GM19467 (cell line): Measurements from ENCODE around the gene ANKRD44.

Experiments
- ATAC-seq: cut with Tn5 transposase; IDR thresholded peaks from one replicate; pipeline ENCODE4 v1.9.1; 2021; ENCODE audit warnings: mild to moderate bottlenecking, moderate library complexity; ENCODE audit not compliant: unreplicated experiment

ANKRD44 gene

DNA sequence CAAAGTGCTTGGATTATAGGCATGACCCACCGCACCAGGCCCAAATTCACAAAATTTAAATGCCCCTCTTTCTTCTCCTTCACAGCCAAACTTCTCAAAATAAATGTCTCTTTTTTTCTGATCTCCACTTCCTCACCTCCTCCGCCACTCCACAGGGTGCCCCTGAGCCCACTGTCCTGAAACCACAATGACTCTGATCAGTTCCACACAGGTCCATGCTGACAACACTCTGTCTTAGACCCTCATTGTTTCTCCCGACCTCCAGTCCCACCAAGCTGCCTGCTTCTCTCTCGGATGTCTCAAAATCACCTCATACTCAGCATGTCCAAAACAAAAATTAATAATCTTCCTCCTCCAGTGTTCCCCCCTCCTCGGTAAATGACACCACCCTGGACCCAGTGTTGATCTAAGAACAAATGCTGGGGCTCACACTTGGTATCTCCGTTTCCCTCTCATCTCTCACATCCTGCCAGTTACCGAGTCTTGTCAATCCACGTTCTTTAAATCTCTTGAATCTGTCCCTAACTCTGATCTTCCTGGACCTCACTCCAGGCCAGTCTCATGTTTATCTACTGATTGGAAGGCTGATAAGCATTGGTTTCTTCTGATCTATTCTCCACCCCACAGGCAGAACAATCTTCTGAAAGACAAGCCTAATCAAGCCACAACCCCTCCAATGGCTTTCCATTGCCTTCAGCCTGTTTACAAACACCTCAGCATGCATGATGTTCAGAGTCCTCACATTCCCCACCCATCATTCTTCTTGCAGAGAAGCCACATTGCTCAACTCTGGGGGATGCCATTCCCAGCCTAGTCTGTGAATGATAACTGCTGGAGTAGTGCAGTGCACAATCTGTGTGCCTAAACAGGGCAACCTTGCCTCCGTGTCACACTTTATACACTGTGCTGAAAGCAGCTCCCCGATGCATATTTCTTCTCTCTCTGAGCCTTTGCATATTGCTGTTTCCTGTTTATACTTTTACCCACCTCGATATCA, 12.4 kb upstream of the ANKRD44 start:
- peak; percentile 45 for ATAC-seq

- no peak for ATAC-seq
Measured at GRCh38 chr2:197322143-197322542, 11.6 kb upstream of the ANKRD44 start.

DNA sequence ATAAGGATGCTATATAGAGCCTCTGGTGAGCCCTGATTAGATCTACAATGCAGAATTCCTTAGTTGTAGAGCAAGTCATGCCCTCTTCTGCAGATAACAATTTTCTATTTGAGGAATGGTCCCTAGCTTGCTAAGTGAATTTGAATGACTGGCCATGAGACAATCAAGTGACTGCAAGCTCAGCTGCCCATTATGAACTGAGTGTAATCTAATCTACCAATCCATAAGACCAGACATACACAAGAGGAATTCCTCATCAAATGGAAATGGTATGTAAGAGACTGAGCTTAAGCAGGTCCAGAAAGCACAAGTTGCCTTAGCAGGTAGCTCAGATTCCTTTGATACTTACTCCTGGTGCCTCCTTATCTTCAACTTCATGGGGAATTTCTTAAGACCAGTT, 4.8 kb upstream of the ANKRD44 start:
- no peak for ATAC-seq

GRCh38 chr2:197312186-197312585, 1.6 kb upstream of the ANKRD44 start:
- ATAC-seq: no peak

GRCh38 chr2:197311421-197312033, 947 bp upstream of the ANKRD44 start:
- ATAC-seq: no peak

- no peak for ATAC-seq
Measured at GRCh38 chr2:197310987-197311420, 424 bp upstream of the ANKRD44 start.

DNA sequence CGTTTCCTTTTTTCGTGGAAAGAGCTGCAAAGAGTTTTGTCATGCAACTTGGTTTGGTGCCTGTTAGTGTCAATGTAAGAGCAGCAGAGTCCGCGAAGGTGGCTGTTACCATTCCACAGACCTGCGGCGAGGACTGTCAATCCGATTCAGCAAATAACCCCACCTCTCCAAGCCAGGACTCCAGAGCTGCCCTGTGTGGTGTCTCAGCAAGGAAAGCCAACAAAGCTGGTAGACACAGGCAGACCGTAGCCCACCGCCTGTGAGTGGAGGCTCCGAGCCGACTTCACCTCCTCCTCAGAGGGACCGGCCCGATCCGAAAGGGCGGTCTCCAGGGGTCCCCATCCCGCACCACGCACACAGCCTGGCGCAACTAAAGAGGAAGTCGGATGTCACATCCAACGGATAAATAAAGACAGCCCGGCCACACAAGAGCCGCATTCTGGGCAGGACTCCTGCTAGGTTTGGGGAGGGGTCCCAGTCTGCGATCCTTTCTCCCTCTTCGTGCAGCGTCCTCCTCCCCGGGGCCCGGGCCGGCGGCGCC, 819 bp downstream of the ANKRD44 start:
- peak; percentile 3 for ATAC-seq

DNA sequence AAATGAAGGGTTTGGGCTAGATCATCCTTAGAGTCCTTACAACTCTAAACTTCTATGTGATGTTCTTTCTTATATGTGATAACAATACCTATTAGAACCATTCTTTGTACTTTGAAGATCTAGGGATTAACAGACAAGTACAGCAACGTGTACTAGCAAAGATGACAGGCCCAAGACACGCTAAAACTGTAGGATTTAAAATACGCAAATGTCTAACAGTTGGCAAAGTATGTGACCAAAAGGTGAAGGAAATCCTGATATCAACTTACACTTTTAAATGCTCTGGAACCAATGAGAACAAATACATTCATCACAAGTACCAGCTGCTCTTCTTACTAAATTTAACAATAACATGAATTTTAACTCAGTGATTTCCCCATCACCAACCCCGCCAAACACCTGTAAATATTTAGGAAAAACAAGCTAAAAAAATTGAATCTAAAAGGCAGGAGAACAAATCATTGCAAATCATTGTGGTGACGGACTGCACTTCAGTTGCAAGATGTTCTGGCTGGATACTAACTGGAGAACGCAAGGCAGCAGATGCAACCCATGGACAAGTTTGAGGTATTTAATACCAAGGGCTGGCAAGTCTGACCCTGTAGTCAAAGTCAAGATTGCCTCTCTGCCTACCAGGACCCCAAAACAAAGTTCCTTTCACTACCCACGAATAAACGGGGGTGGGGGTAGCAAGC, 1.4 kb downstream of the ANKRD44 start:
- ATAC-seq: no peak

GRCh38 chr2:197308585-197308984, 2.0 kb downstream of the ANKRD44 start:
- no peak for ATAC-seq

DNA sequence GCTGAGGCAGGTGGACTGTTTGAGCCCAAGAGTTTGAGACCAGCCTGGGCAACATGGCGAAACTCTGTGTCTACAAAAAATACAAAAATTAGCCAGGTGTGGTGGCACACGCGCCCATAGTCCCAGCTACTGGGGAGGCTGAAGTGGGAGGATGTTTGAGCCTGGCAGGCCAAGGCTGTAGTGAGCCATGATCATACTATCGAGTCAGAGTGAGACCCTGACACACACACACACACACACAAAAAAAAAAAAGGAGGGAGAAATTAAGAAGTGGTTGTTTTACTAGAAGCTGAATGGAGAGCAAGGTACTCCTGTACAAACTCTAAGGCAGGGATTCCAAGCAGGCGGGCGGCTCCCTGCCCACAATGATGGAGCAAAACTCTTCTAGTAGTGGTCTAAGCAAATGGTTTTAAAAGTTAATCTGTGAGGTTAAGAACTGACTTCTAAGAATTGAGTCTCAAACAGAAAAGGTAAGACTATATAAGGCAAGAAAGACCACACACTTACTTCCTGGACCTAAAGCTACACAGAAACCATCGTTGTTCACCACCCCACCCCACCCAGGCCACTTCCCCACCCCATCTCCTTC, 2.6 kb downstream of the ANKRD44 start:
- no peak for ATAC-seq

- no peak for ATAC-seq
Measured at GRCh38 chr2:197307236-197307932, 3.2 kb downstream of the ANKRD44 start.

- no peak for ATAC-seq
Measured at GRCh38 chr2:197306696-197307040, 3.9 kb downstream of the ANKRD44 start.

DNA sequence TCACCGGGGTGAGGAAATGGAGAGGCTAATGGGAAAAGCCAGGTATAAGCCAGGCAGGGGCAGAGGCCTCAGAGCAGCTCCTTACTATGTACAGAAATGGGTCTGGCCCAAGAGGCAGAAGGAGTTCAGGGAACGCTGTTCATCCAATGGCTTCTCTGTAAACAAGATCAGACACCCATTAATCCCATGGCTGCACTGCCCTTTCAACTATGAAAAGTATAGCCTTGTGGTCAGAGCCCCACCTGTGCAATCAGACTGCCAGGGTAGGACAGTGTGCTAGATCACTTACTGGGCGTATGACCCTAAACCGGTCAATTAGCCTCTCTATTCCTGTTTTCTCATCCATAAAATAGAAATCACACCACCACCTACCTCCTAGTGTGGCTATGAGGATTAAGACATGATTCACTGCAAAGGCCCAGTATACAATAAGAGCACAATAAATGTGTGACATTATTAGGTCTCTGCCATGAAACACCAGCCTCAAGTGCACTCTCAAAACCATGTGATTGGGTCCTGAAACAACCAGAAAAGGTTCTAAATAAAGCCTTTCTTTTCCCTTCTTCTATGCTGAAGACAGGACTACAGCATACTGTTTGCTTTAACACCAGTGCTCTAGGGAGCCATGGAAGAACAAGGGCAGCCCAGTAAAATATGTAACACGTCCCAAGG, 4.4 kb downstream of the ANKRD44 start:
- no peak for ATAC-seq

DNA sequence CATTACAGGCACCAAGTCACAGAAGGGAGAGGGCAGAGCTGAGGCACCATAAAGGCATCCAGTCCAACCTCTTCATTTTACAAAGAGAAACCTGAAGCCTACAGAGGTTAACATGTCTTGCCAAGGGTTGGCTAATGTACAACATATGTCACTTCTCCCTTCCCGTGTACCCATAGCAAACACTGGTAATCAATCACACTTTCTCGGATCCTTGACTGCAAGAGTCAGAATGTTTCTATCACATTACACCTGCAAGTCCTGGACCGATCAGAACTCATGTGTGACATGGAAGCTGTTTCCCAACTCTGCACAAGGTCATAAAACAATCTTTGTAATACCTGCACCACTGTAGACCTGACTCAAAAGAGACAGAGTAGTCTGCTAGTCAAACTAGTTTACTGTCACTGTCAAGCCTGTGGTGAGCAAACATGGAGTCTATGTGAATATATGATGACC, 6.0 kb downstream of the ANKRD44 start:
- no peak for ATAC-seq

- ATAC-seq: no peak
Measured at GRCh38 chr2:197300139-197300538, 10.4 kb downstream of the ANKRD44 start.

DNA sequence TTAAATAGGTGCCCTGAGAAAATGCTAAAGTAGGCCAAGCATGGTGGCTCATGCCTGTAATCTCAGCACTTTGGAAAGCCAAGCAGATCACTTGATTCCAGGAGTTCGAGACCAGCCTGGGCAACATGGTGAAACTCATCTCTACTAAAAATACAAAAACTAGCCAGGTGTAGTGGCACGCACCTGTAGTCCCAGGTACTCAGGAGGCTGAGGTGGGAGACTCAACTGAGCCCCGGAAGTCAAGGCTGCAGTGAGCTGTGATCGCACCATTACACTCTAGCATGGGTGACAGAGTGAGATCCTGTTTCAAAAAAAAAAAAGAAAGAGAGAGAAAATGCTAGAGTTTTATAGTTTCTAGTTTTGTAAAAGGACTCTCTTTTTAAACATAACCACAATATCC, 12.0 kb downstream of the ANKRD44 start:
- ATAC-seq: no peak

DNA sequence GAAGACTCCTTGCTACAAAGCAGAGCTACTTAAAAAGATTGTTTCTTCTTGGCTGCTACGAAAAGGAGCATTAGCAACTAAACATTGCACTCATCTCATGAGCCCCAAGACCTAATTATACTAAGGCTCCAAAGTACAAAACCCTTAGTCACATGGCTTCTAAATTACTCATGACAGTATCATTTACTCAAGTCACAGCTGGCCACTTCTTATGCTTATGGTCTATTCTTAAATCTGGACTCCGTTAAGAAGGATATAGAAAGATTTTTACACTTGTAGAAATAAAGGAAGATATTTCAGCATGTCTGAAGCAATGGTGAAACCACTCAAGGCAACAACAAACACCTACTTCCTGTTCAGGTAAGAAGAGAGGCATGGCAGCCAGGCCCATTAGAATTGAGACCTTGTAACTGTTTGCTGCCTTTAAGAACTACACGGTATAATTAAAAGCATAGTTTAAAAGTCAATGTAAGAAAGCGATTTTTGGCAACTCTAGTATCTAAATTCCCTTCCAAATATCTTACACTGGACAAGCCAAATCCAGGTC, 12.7 kb downstream of the ANKRD44 start:
- no peak for ATAC-seq

DNA sequence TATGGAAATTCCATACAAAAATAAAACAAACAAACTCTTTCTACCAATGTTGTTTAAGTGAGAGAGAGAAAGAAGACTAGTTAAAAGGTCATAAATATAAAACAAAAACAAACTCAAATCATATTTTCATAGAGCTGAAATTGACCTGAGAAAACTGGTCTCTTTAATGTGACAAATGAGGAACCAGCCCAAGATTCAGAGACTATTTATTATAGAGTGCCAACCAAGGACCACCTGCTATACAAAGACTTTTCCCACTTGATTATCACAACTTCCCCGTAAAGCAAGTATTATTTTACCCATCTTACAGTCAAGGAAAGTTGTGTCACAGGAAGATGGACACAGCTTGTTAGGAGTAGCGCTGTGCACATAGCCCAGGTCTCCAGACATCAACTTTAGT, 13.3 kb downstream of the ANKRD44 start:
- no peak for ATAC-seq

DNA sequence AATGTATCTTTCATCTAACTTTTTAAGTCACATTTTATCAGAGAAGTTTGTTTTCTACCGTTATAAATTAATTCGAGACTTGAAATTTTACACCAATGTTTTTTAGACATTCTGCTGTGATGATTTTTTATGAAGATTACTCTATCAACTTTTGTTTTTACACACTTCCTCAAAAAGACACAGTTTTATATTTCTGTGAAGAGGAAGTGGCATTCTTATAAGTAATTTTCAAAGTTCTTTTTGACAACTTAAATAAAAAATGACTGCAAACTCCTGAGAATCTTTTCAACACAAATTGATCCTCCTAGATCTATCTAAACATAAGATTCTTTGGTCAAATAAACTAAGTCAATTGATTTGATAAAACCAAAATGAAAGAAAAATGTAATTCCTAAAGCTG, 13.7 kb downstream of the ANKRD44 start:
- no peak for ATAC-seq
